Suprapubic skin (tissue), 4 donors: Measurements from ENCODE around the gene BCAS4. TPM values are rescaled to one million over a fixed set of nuclear protein-coding genes. Genes with fewer than 3 reads are reported as not detected.
"Not testable (repeated sequence)": the region's sequence is repeated elsewhere in the genome, so short reads cannot be mapped to it uniquely, and the experiment has no call there.

Source experiments
- DNase-seq, 2 donors: peaks; one replicate each; pipeline ENCODE4 v3.0.0-alpha.2; 2019; ENCODE audit warnings: low spot score in 2 of 2
- H3K27ac ChIP-seq: fragments of 200-600 bp; sonication (generic); one replicate; pipeline ENCODE4 v1.5.1; 2019
- H3K27me3 ChIP-seq: fragments of 200-600 bp; sonication (generic); one replicate; pipeline ENCODE4 v1.5.1; 2019
- H3K36me3 ChIP-seq: fragments of 200-600 bp; sonication (generic); one replicate; pipeline ENCODE4 v1.5.1; 2019
- H3K4me1 ChIP-seq: fragments of 200-600 bp; sonication (generic); one replicate; pipeline ENCODE4 v1.5.1; 2019
- H3K4me3 ChIP-seq: fragments of 200-600 bp; sonication (generic); one replicate; pipeline ENCODE4 v1.5.1; 2019; ENCODE audit warnings: mild to moderate bottlenecking
- H3K9me3 ChIP-seq: fragments of 200-600 bp; sonication (generic); one replicate; pipeline ENCODE4 v1.5.1; 2019
- CTCF ChIP-seq, 2 donors: fragments of 200-600 bp in 1 of 2; fragments of 450-650 bp in 1 of 2; sonication (generic) in 1 of 2; IDR thresholded peaks; one replicate each; pipeline ENCODE4 v1.5.1; 2016 to 2019; ENCODE audit warnings: antibody characterized with exemption in 2 of 2, mild to moderate bottlenecking in 1 of 2, moderate library complexity in 1 of 2
- EP300 ChIP-seq: sonication (generic); formaldehyde crosslinking; IDR thresholded peaks from one replicate; pipeline ENCODE4 v1.6.1; 2017; ENCODE audit warnings: antibody characterized with exemption
- POLR2A ChIP-seq, 2 donors: fragments of 450-650 bp; IDR thresholded peaks; one replicate each; pipeline ENCODE4 v1.6.1; 2017; ENCODE audit warnings: antibody characterized with exemption in 2 of 2, mild to moderate bottlenecking in 2 of 2, moderate library complexity in 2 of 2
- POLR2AphosphoS5 ChIP-seq, 3 donors: sonication (generic); formaldehyde crosslinking; IDR thresholded peaks; one replicate each; pipeline ENCODE4 v1.6.1; 2017; ENCODE audit warnings: antibody characterized with exemption in 3 of 3
- WGBS: methylation state at CpG from one replicate; pipeline ENCODE4 v1.1.5; 2018; 5-methylcytosine and 5-hydroxymethylcytosine counted together
- total RNA-seq, 4 donors: library from RNA; depleted of rRNA; stranded (reverse); fragments of >200 nt; gene quantifications; one replicate each; pipeline ENCODE4 v1.1.0, GENCODE V29; 2016

The BCAS4 gene
- total RNA-seq, 4 donors from 2014 or later = 0.91 to 2.6 (median 1.2) TPM

GRCh38 chr20:50765674-50766073 is 29.2 kb upstream of the BCAS4 start:
- Histone ChIP-seq H3K27ac (no peak overlapping the region), H3K9me3 (no peaks in the 10 kb centered on the region), H3K27me3 (no peaks in the 10 kb centered on the region), H3K36me3 (no peaks in the 10 kb centered on the region), H3K4me1 (peaks cover 22% of the 10 kb centered on the region), H3K4me3 (no peak overlapping the region)
- DNase-seq = no peak
- no peak for TF ChIP-seq POLR2A (IDR thresholded peaks at IDR 0.05)
- WGBS = 56% methylated on average over 3 of the region's 3 CpGs

GRCh38 chr20:50766955-50767809 is 27.7 kb upstream of the BCAS4 start:
- H3K4me1 ChIP-seq, H3K9me3 ChIP-seq, H3K27me3 ChIP-seq, H3K36me3 ChIP-seq, H3K4me3 ChIP-seq, H3K27ac ChIP-seq: not testable (repeated sequence)
- peak in 1 of 2 donors; percentile 52 for DNase-seq
- WGBS = 34% methylated on average over 9 of the region's 10 CpGs

- WGBS = 83% methylated on average over 1 of the region's 7 CpGs
- peak; percentile 5 to 67 for DNase-seq
- H3K9me3 ChIP-seq, H3K36me3 ChIP-seq, H3K4me3 ChIP-seq, H3K27me3 ChIP-seq, H3K27ac ChIP-seq, H3K4me1 ChIP-seq: not testable (repeated sequence)
Measured at GRCh38 chr20:50768991-50769390, 25.9 kb upstream of the BCAS4 start.

- not testable (repeated sequence) for H3K27me3 ChIP-seq, H3K27ac ChIP-seq, H3K36me3 ChIP-seq, H3K4me1 ChIP-seq, H3K4me3 ChIP-seq, H3K9me3 ChIP-seq
- DNase-seq = peak; percentile 17 to 65
- 79% methylated on average over 6 of the region's 12 CpGs for WGBS
Measured at GRCh38 chr20:50769551-50770085, 25.2 kb upstream of the BCAS4 start.

GRCh38 chr20:50771419-50772080 is 23.3 kb upstream of the BCAS4 start:
- not testable (repeated sequence) for H3K27ac ChIP-seq, H3K27me3 ChIP-seq, H3K9me3 ChIP-seq, H3K4me1 ChIP-seq, H3K4me3 ChIP-seq, H3K36me3 ChIP-seq
- peak; percentile 18 to 24 for DNase-seq
- WGBS = 78% methylated on average over 3 of the region's 8 CpGs

- Histone ChIP-seq H3K27me3 (no peaks in the 10 kb centered on the region), H3K4me3 (no peak overlapping the region), H3K27ac (no peak overlapping the region), H3K36me3 (no peaks in the 10 kb centered on the region), H3K4me1 (no peaks in the 10 kb centered on the region), H3K9me3 (no peaks in the 10 kb centered on the region)
- TF ChIP-seq POLR2A (IDR thresholded peaks at IDR 0.05) = no peak
- WGBS = 66% methylated on average over 5 of the region's 5 CpGs
- DNase-seq = peak; percentile 19 to 48
Measured at GRCh38 chr20:50772420-50773185, 22.3 kb upstream of the BCAS4 start.

- TF ChIP-seq POLR2AphosphoS5 (IDR thresholded peaks at IDR 0.05) (no peak), CTCF (IDR thresholded peaks at IDR 0.05) (no peak), EP300 (no peak), POLR2A (IDR thresholded peaks at IDR 0.05) (no peak)
- no peak for DNase-seq
- 76% methylated on average over 3 of the region's 3 CpGs for WGBS
- Histone ChIP-seq H3K36me3 (no peaks in the 10 kb centered on the region), H3K9me3 (no peaks in the 10 kb centered on the region), H3K4me3 (no peak overlapping the region), H3K27ac (no peak overlapping the region), H3K4me1 (no peaks in the 10 kb centered on the region), H3K27me3 (peaks cover 5% of the 10 kb centered on the region)
Measured at GRCh38 chr20:50774515-50774914, 20.3 kb upstream of the BCAS4 start.

GRCh38 chr20:50776122-50776817 is 18.6 kb upstream of the BCAS4 start:
- no peak for TF ChIP-seq EP300
- TF ChIP-seq CTCF (IDR thresholded peaks at IDR 0.05) = no peak
- no peak for TF ChIP-seq POLR2AphosphoS5 (IDR thresholded peaks at IDR 0.05)
- TF ChIP-seq POLR2A (IDR thresholded peaks at IDR 0.05) = no peak
- Histone ChIP-seq H3K4me1 (no peaks in the 10 kb centered on the region), H3K9me3 (no peaks in the 10 kb centered on the region), H3K4me3 (no peak overlapping the region), H3K27ac (no peak overlapping the region), H3K27me3 (peaks cover 13% of the 10 kb centered on the region), H3K36me3 (no peaks in the 10 kb centered on the region)
- peak; percentile 14 to 31 for DNase-seq
- WGBS = 71% methylated on average over 8 of the region's 8 CpGs
